ENCODE data around the gene DDOST.
A peak's percentile ranks its signal among the peaks of the same experiment; 100 is the strongest.
"Not testable (repeated sequence)": the region's sequence is repeated elsewhere in the genome, so short reads cannot be mapped to it uniquely, and the experiment has no call there.

DDOST gene

GRCh38 chr1:20610970-20611369 lies 50.2 kb downstream of the DDOST start:
- peaks cover 98% of the 10 kb centered on the region for H3K36me3 ChIP-seq
- peak overlapping the region; percentile 32 for H3K27ac ChIP-seq
- H3K9me3 ChIP-seq = no peaks in the 10 kb centered on the region
- H3K4me3 ChIP-seq (ENCODE audit: low read depth in 1 of 2, low read length in 1 of 2) = no peak overlapping the region
- no peaks in the 10 kb centered on the region for H3K27me3 ChIP-seq
- no peak for TF ChIP-seq CTCF (IDR thresholded peaks at IDR 0.05)
- H3K4me1 ChIP-seq (ENCODE audit: control insufficient read depth in 1 of 2, insufficient read depth in 1 of 2, low read depth in 1 of 2, low read length in 1 of 2) = peaks cover 31 to 37% of the 10 kb centered on the region in 2 experiments

- Histone ChIP-seq H3K9me3 (no peaks in the 10 kb centered on the region), H3K27me3 (no peaks in the 10 kb centered on the region), H3K4me3 (ENCODE audit: low read depth in 1 of 2, low read length in 1 of 2) (no peak overlapping the region), H3K27ac (peak overlapping the region; percentile 90), H3K4me1 (ENCODE audit: control insufficient read depth in 1 of 2, insufficient read depth in 1 of 2, low read depth in 1 of 2, low read length in 1 of 2) (peaks cover 43 to 45% of the 10 kb centered on the region in 2 experiments), H3K36me3 (peaks cover 91% of the 10 kb centered on the region)
- no peak for TF ChIP-seq CTCF (IDR thresholded peaks at IDR 0.05)
Observed at GRCh38 chr1:20609541-20609940, 51.6 kb downstream of the DDOST start.

GRCh38 chr1:20606801-20607570 lies 54.2 kb downstream of the DDOST start:
- not testable (repeated sequence) for H3K9me3 ChIP-seq, H3K27me3 ChIP-seq
- Histone ChIP-seq H3K4me3 (ENCODE audit: low read depth in 1 of 2, low read length in 1 of 2) (peak overlapping the region in 1 of 2 experiments; percentile 32), H3K4me1 (ENCODE audit: control insufficient read depth in 1 of 2, insufficient read depth in 1 of 2, low read depth in 1 of 2, low read length in 1 of 2) (peaks cover 69 to 71% of the 10 kb centered on the region in 2 experiments), H3K27ac (peak overlapping the region; percentile 90), H3K36me3 (peaks cover 74% of the 10 kb centered on the region)

GRCh38 chr1:20604678-20605077 lies 56.5 kb downstream of the DDOST start:
- Histone ChIP-seq H3K27me3 (no peaks in the 10 kb centered on the region), H3K4me1 (ENCODE audit: control insufficient read depth in 1 of 2, insufficient read depth in 1 of 2, low read depth in 1 of 2, low read length in 1 of 2) (peaks cover 91 to 92% of the 10 kb centered on the region in 2 experiments), H3K9me3 (no peaks in the 10 kb centered on the region), H3K27ac (peak overlapping the region; percentile 98), H3K36me3 (peaks cover 63% of the 10 kb centered on the region), H3K4me3 (ENCODE audit: low read depth in 1 of 2, low read length in 1 of 2) (peak overlapping the region; percentile 42 to 60)
- TF ChIP-seq CTCF (IDR thresholded peaks at IDR 0.05) = no peak

- no peak for TF ChIP-seq CTCF (IDR thresholded peaks at IDR 0.05)
- H3K4me3 ChIP-seq (ENCODE audit: low read depth in 1 of 2, low read length in 1 of 2) = peak overlapping the region; percentile 42 to 60
- peaks cover 54% of the 10 kb centered on the region for H3K36me3 ChIP-seq
- H3K9me3 ChIP-seq = no peaks in the 10 kb centered on the region
- no peaks in the 10 kb centered on the region for H3K27me3 ChIP-seq
- H3K27ac ChIP-seq = peak overlapping the region; percentile 98
- peaks cover 93 to 96% of the 10 kb centered on the region in 2 experiments for H3K4me1 ChIP-seq (ENCODE audit: control insufficient read depth in 1 of 2, insufficient read depth in 1 of 2, low read depth in 1 of 2, low read length in 1 of 2)
Observed at GRCh38 chr1:20603504-20604464, 57.4 kb downstream of the DDOST start.

Data from neutrophil (primary cell).